Liver (tissue), 3 donors: Measurements from ENCODE around the gene CD37.

Experiments used
- CTCF ChIP-seq: fragments of 150-350 bp; IDR thresholded peaks from 2 replicates; pipeline ENCODE4 v1.5.1; 2017; ENCODE audit warnings: improper control_type of control experiment, low read depth, low read length; ENCODE audit not compliant: missing input control
- REST ChIP-seq: IDR thresholded peaks from 2 replicates; pipeline ENCODE4 v1.6.1; 2016; ENCODE audit warnings: antibody characterized with exemption, mild to moderate bottlenecking
- SP1 ChIP-seq: IDR thresholded peaks from 2 replicates; pipeline ENCODE4 v1.6.1; 2018; ENCODE audit warnings: antibody characterized with exemption, mild to moderate bottlenecking
- TAF1 ChIP-seq: conservative IDR thresholded peaks from 2 replicates; pipeline ENCODE4 v1.6.1; 2016; ENCODE audit warnings: antibody characterized with exemption, mild to moderate bottlenecking
- ZBTB33 ChIP-seq: IDR thresholded peaks from 2 replicates; pipeline ENCODE4 v1.6.1; 2016; ENCODE audit warnings: antibody characterized with exemption
- donor health status: healthy.
- donor health status: healthy.

GRCh38 chr19:49389406-49389805 is 54.2 kb downstream of the CD37 start:
- TF ChIP-seq SP1 = no peak
- TF ChIP-seq CTCF = no peak
- TF ChIP-seq TAF1 = no peak
- no peak for TF ChIP-seq REST
- no peak for TF ChIP-seq ZBTB33
